Breast epithelium (tissue), 4 donors: Measurements from ENCODE around the gene TCHHL1. TPM values are rescaled to one million over a fixed set of nuclear protein-coding genes. Genes with fewer than 3 reads are reported as not detected.

ENCODE experiments used
- DNase-seq, 2 donors: peaks; one replicate each; pipeline ENCODE4 v3.0.0-alpha.2; 2019; ENCODE audit warnings: low spot score in 2 of 2
- H3K27ac ChIP-seq, 2 donors: fragments of 200-600 bp; sonication (generic) in 1 of 2; one replicate each; pipeline ENCODE4 v1.5.1; 2016 to 2019; ENCODE audit warnings: mild to moderate bottlenecking in 1 of 2
- H3K27me3 ChIP-seq, 2 donors: fragments of 200-600 bp; sonication (generic) in 1 of 2; one replicate each; pipeline versions ENCODE4 v1.5.1 to v1.6.0; 2017 to 2019; ENCODE audit warnings: control low read depth in 1 of 2, mild to moderate bottlenecking in 1 of 2
- H3K36me3 ChIP-seq: fragments of 200-600 bp; one replicate; pipeline ENCODE4 v1.5.1; 2019
- H3K4me1 ChIP-seq, 2 donors: fragments of 200-600 bp; sonication (generic); one replicate each; pipeline ENCODE4 v1.5.1; 2016 to 2019; ENCODE audit warnings: control low read depth in 1 of 2
- H3K4me3 ChIP-seq, 3 donors: fragments of 200-600 bp; sonication (generic); 1 replicate in 2 of 3; 2 replicates in 1 of 3; pipeline ENCODE4 v1.5.1; 2016 to 2019; ENCODE audit warnings: mild to moderate bottlenecking in 3 of 3, moderate library complexity in 2 of 3
- H3K9me3 ChIP-seq, 2 donors: fragments of 200-600 bp; sonication (generic) in 1 of 2; one replicate each; pipeline ENCODE4 v1.5.1; 2016 to 2019; ENCODE audit warnings: control low read depth in 1 of 2
- POLR2A ChIP-seq: fragments of 450-650 bp; IDR thresholded peaks from one replicate; pipeline ENCODE4 v1.6.1; 2016; ENCODE audit warnings: antibody characterized with exemption, mild to moderate bottlenecking, moderate library complexity
- POLR2AphosphoS5 ChIP-seq, 3 donors: sonication (generic); formaldehyde crosslinking; IDR thresholded peaks; one replicate each; pipeline ENCODE4 v1.6.1; 2017; ENCODE audit warnings: antibody characterized with exemption in 3 of 3
- intact Hi-C: fragments of 100-400 bp; cut with DNase I; formaldehyde crosslinking; loops from one replicate; pipeline ENCODE4 v1.15.1; 2023; ENCODE audit warnings: low total_unique reads
- total RNA-seq, 3 donors: library from RNA; depleted of rRNA; stranded (reverse); fragments of >200 nt; gene quantifications; one replicate each; pipeline ENCODE4 v1.1.0, GENCODE V29; 2016
- TF ChIP-seq, protein P1 (sequence below), 3 donors: fragments of 450-650 bp; IDR thresholded peaks; one replicate each; pipeline ENCODE4 v1.5.1; 2016 to 2017; ENCODE audit warnings: antibody characterized with exemption in 3 of 3, mild to moderate bottlenecking in 3 of 3, moderate library complexity in 3 of 3

The TCHHL1 gene
- total RNA-seq, 3 donors from 2014 or later = not detected

DNA sequence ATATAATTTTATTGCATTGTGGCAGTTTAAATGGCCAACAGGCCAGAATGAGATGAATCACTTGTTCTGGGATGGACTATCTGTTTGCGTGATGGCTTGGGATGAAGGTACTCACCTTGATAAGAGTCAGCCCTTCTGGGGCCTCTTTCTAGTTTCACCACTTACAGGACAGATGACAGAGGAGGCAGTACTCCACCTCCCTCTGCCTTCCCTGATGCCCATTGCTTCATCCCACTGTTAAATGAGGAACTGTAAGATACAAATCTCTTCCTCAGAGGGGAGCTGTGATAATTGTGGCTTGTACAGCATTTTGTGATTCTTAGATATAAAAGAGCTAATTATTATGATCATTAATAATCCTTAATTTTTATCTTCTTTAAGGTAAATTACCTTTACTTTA lies 30.1 kb upstream of the TCHHL1 start:
- no peak overlapping the region for H3K27ac ChIP-seq
- H3K9me3 ChIP-seq = no peaks in the 10 kb centered on the region
- TF ChIP-seq, protein P1, sequence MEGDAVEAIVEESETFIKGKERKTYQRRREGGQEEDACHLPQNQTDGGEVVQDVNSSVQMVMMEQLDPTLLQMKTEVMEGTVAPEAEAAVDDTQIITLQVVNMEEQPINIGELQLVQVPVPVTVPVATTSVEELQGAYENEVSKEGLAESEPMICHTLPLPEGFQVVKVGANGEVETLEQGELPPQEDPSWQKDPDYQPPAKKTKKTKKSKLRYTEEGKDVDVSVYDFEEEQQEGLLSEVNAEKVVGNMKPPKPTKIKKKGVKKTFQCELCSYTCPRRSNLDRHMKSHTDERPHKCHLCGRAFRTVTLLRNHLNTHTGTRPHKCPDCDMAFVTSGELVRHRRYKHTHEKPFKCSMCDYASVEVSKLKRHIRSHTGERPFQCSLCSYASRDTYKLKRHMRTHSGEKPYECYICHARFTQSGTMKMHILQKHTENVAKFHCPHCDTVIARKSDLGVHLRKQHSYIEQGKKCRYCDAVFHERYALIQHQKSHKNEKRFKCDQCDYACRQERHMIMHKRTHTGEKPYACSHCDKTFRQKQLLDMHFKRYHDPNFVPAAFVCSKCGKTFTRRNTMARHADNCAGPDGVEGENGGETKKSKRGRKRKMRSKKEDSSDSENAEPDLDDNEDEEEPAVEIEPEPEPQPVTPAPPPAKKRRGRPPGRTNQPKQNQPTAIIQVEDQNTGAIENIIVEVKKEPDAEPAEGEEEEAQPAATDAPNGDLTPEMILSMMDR (IDR thresholded peaks at IDR 0.05) = no peak
- TF ChIP-seq POLR2AphosphoS5 (IDR thresholded peaks at IDR 0.05) (no peak), POLR2A (no peak)
- intact Hi-C loops = no loop called here
- no peak for DNase-seq
- H3K4me1 ChIP-seq = no peaks in the 10 kb centered on the region
- no peak overlapping the region for H3K4me3 ChIP-seq
- no peaks in the 10 kb centered on the region for H3K36me3 ChIP-seq
- H3K27me3 ChIP-seq = peaks cover 0 to 45% of the 10 kb centered on the region in 2 donors

DNA sequence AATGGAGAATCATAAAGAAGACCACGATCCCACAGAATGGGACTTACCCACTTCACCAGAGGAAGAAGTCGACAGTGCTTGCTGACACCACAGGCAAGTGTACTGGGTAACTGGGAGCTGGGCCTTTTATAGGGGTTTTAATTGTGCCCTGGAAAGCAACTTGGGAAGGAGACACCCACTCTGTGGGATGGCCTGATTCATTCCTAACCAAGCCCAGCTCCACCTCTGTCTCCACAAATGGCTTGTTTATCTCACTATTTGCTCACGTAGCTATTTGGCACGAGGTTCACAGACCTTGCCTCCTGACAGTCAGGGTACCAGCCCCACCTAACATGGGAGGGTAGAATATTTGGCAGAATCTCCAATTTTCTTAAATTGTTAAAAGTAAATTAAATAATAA lies 26.5 kb upstream of the TCHHL1 start, which contains the start of gene TCHH:
TSS of gene TCHH (minus strand) at position 101 of the 400 bp plus-strand sequence. CDS start 1,364 bp downstream, outside the sequence.
- no peaks in the 10 kb centered on the region for H3K9me3 ChIP-seq
- H3K36me3 ChIP-seq = no peaks in the 10 kb centered on the region
- peaks cover 0 to 64% of the 10 kb centered on the region in 2 donors for H3K27me3 ChIP-seq
- no peak for DNase-seq
- TF ChIP-seq POLR2A (no peak), POLR2AphosphoS5 (IDR thresholded peaks at IDR 0.05) (no peak)
- TF ChIP-seq, protein P1 (IDR thresholded peaks at IDR 0.05) = no peak
- no peak within 1 kb of the TSS for H3K27ac ChIP-seq
- H3K4me3 ChIP-seq = no peak within 1 kb of the TSS
- H3K4me1 ChIP-seq = peaks cover 0 to 10% of the 10 kb centered on the region in 2 donors
- intact Hi-C loops = no loop called here

DNA sequence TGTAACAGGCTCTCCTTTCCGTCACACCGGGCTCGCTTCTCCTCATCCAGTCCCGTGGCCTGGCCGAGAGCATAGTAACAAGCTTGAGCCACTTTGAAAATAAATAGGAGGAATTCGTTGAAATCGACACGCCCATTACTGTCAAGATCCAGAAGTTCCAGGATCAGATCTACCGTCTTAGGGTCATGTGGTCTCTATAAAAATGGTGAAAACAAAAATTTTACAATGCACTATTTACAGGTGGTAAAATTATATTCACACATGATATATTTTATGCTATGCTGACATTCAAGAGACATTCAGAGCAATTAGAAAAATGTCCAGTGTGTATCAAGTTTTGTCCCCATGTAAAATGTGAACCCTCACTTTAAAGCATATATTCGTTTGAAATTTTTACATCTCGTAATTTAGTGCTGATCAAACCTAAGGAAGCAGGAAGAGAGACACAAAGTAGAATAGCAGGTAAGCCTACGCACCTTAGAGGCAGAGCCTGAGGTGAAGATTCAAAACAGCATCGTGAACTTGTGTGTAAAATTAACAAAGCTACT lies 24.1 kb upstream of the TCHHL1 start:
- Histone ChIP-seq H3K9me3 (no peaks in the 10 kb centered on the region), H3K27me3 (peaks cover under 1 to 88% of the 10 kb centered on the region in 2 donors), H3K36me3 (no peaks in the 10 kb centered on the region), H3K4me1 (peaks cover 0 to 10% of the 10 kb centered on the region in 2 donors), H3K4me3 (peak overlapping the region in 1 of 3 donors; percentile 67), H3K27ac (no peak overlapping the region)
- no peak for DNase-seq
- intact Hi-C loops = no loop called here
- TF ChIP-seq, protein P1 (IDR thresholded peaks at IDR 0.05) = no peak

DNA sequence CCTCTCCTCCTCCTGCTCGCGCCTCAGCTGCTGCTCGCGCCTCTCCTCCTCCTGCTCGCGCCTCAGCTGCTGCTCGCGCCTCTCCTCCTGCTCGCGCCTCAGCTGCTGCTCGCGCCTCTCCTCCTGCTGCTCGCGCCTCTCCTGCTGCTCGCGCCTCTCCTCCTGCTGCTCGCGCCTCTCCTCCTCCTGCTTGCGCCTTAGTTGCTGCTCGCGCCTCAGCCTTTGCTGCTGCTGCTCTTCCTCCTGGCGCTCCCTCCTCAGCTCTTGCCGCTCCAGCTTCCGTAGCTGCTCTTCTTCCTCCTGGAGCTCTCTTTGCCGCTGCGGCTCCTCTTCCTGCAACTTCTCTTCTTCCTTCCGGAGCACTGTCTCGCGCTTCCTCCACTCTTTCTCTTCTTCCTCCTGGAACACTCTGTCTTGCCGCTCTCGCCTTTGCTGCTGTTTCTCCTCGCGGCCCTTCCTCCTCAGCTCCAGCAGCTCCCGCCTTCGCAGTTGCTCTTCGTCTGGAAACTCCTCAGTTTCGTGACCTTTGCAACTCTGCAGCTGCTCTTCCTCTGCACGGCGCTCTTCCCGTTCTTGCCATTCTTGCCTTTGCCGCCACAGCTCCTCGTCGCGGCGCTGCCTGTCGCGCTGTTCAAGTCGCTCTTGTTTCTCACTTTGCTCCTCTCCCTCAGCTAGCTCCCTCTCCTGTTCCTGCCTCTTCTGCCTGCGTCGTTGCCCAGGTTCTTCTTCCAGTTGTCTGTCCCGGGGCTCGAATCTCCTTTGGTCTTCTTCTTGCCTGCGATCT lies 23.4 kb upstream of the TCHHL1 start:
- no peaks in the 10 kb centered on the region for H3K36me3 ChIP-seq
- peak overlapping the region; percentile 44 to 67 (median 48) for H3K4me3 ChIP-seq
- peaks cover 0 to 10% of the 10 kb centered on the region in 2 donors for H3K4me1 ChIP-seq
- peaks cover 6 to 95% of the 10 kb centered on the region in 2 donors for H3K27me3 ChIP-seq
- intact Hi-C loops = no loop called here
- TF ChIP-seq POLR2AphosphoS5 (IDR thresholded peaks at IDR 0.05) = no peak
- TF ChIP-seq, protein P1 (IDR thresholded peaks at IDR 0.05) = no peak
- TF ChIP-seq POLR2A = no peak
- no peaks in the 10 kb centered on the region for H3K9me3 ChIP-seq
- DNase-seq = no peak
- no peak overlapping the region for H3K27ac ChIP-seq

DNA sequence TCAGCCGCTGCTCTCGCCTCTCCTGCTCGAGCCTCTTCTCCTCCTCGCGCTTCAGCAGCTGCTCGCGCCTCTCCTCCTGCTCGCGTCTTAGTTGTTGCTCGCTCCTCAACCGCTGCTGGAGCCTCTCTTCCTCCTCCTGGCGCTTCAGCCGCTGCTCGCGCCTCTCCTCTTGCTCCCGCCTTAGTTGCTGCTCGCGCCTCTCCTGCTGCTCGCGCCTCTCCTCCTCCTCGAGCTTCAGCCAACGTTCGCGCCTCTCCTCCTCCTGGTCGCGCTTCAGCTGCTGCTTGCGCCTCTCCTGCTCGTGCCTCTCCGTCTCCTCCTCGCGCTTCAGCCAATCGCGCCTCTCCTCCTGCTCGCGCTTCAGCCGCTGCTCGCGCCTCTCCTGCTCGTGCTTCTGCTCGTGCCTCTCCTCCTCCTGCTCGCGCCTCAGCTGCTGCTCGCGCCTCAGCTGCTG lies 22.7 kb upstream of the TCHHL1 start:
- Histone ChIP-seq H3K9me3 (no peaks in the 10 kb centered on the region), H3K27ac (no peak overlapping the region), H3K36me3 (no peaks in the 10 kb centered on the region), H3K27me3 (peaks cover 6 to 96% of the 10 kb centered on the region in 2 donors), H3K4me1 (peaks cover 0 to 10% of the 10 kb centered on the region in 2 donors), H3K4me3 (peak overlapping the region; percentile 44 to 67 (median 48))
- TF ChIP-seq, protein P1 (IDR thresholded peaks at IDR 0.05) = no peak
- TF ChIP-seq POLR2A = no peak
- intact Hi-C loops = no loop called here
- no peak for DNase-seq
